ENCODE measurements around the gene PAM. TPM values are rescaled to one million over a fixed set of nuclear protein-coding genes. Genes with fewer than 3 reads are reported as not detected.
A peak's percentile ranks its signal among the peaks of the same experiment; 100 is the strongest.

PAM gene
- total and polyA plus RNA-seq, 7 experiments from 2014 or later, result 10.3 to 36.6 (median 13.6) TPM

DNA sequence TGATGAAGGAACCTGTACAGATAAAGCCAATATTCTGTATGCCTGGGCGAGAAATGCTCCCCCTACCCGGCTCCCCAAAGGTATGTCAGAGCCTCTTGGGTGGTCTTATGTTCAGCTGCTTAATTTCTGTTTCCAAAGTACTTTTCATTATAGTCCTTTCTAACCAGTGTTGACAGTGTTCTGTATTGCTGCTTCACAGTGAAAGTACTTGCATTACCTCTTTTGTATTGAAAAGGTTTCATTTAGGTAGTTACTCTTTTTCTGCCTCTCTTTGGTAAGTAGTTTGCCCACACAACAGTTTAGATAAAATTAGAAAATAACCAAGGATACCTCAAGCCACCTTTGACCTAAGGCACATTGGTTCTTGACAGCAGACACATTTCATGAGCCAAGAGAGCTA lies 169.9 kb downstream of the PAM start:
- ATAC-seq (no peak), DNase-seq (no peak)
- H3K27ac Mint-ChIP-seq, result no peak overlapping the region
- H3K27me3 ChIP-seq (ENCODE audit: control insufficient read depth in 2 of 2, insufficient read depth in 2 of 2, low read length in 2 of 2), result no peaks in the 10 kb centered on the region
- no peaks in the 10 kb centered on the region for H3K4me1 ChIP-seq (ENCODE audit: control insufficient read depth in 2 of 2, insufficient read depth in 2 of 2, low read length in 2 of 2)
- POLR2A ChIA-PET, result no interaction called here
- H3K36me3 ChIP-seq (ENCODE audit: control insufficient read depth in 2 of 3, insufficient read depth in 3 of 3, low read length in 3 of 3), result peaks cover 0 to 4% (median 0%) of the 10 kb centered on the region in 3 experiments
- H3K27me3 Mint-ChIP-seq, result no peaks in the 10 kb centered on the region
- peaks cover 0 to 19% (median 0%) of the 10 kb centered on the region in 5 donors for H3K36me3 Mint-ChIP-seq
- no peak overlapping the region for H3K4me3 Mint-ChIP-seq
- H3K4me3 ChIP-seq (ENCODE audit: low read length), result no peak overlapping the region
- H3K9me3 ChIP-seq (ENCODE audit: control insufficient read depth in 2 of 3, low read length in 3 of 3), result no peaks in the 10 kb centered on the region
- intact Hi-C loops (cut with micrococcal nuclease), result no loop called here
- H3K27ac ChIP-seq (ENCODE audit: low read depth, low read length), result no peak overlapping the region
- CTCF ChIA-PET, result no interaction called here
- peaks cover 0 to 2% (median 0%) of the 10 kb centered on the region in 7 donors for H3K4me1 Mint-ChIP-seq
- H3K9me3 Mint-ChIP-seq, result no peaks in the 10 kb centered on the region

DNA sequence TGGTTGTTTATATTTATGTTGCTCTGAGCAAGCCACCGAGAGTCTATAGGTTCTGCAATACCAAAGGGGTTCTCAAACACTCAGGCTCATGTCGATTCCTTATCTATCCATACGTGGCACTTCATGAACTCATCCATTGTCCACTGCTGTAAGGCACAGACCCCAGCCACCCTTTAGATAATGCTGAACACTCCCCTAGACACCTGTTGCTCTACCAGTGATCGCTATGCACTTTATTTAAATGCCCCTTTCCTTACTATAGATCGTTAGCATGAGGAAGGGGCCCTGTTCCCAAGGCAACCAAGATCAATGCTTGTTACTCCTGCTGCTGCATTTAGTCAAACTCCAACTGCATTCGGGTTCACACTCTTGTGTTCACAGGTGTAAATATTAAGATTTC lies 171.9 kb downstream of the PAM start:
- Mint-ChIP-seq H3K4me1 (peaks cover 0 to 2% (median 0%) of the 10 kb centered on the region in 7 donors), H3K36me3 (peaks cover 0 to 18% (median 0%) of the 10 kb centered on the region in 5 donors), H3K4me3 (no peak overlapping the region), H3K27ac (no peak overlapping the region), H3K27me3 (no peaks in the 10 kb centered on the region), H3K9me3 (no peaks in the 10 kb centered on the region)
- Histone ChIP-seq H3K4me1 (ENCODE audit: control insufficient read depth in 2 of 2, insufficient read depth in 2 of 2, low read length in 2 of 2) (no peaks in the 10 kb centered on the region), H3K27me3 (ENCODE audit: control insufficient read depth in 2 of 2, insufficient read depth in 2 of 2, low read length in 2 of 2) (no peaks in the 10 kb centered on the region), H3K4me3 (ENCODE audit: low read length) (no peak overlapping the region), H3K27ac (ENCODE audit: low read depth, low read length) (no peak overlapping the region), H3K36me3 (ENCODE audit: control insufficient read depth in 2 of 3, insufficient read depth in 3 of 3, low read length in 3 of 3) (peaks cover 0 to 4% (median 0%) of the 10 kb centered on the region in 3 experiments), H3K9me3 (ENCODE audit: control insufficient read depth in 2 of 3, low read length in 3 of 3) (no peaks in the 10 kb centered on the region)
- intact Hi-C loops (cut with micrococcal nuclease), result no loop called here
- CTCF ChIA-PET, result no interaction called here
- no peak for ATAC-seq
- POLR2A ChIA-PET, result no interaction called here
- no peak for DNase-seq

DNA sequence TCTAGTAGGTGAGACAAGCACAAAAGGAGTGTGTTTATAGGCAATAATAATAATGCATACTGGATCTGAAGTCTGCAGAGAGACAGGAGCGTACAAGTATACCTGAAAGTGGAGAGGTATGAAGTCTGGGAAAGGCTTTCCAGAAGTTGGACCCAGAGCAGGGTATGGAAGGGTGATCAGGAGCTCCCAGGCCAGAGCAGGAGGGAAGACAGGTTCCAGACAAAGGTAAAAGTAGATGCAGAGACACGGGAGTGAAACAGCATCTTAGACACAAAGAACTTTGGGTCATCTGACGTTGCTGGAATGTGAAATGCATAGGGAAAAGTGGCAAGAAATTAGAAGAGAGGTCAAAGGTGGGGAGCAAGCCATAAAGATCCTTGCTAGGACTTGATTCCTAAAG lies 175.1 kb downstream of the PAM start:
- H3K36me3 ChIP-seq (ENCODE audit: control insufficient read depth in 2 of 3, insufficient read depth in 3 of 3, low read length in 3 of 3), result peaks cover 0 to under 1% (median 0%) of the 10 kb centered on the region in 3 experiments
- peak overlapping the region in 1 of 9 donors; percentile 16 for H3K27ac Mint-ChIP-seq
- ATAC-seq, result no peak
- H3K9me3 Mint-ChIP-seq, result no peaks in the 10 kb centered on the region
- H3K4me3 ChIP-seq (ENCODE audit: low read length), result no peak overlapping the region
- CTCF ChIA-PET, result no interaction called here
- peaks cover 0 to 17% (median 0%) of the 10 kb centered on the region in 5 donors for H3K36me3 Mint-ChIP-seq
- H3K4me1 Mint-ChIP-seq, result peaks cover 0 to 2% (median 0%) of the 10 kb centered on the region in 7 donors
- POLR2A ChIA-PET, result no interaction called here
- H3K27me3 ChIP-seq (ENCODE audit: control insufficient read depth in 2 of 2, insufficient read depth in 2 of 2, low read length in 2 of 2), result no peaks in the 10 kb centered on the region
- DNase-seq, result no peak
- no peaks in the 10 kb centered on the region for H3K9me3 ChIP-seq (ENCODE audit: control insufficient read depth in 2 of 3, low read length in 3 of 3)
- no peaks in the 10 kb centered on the region for H3K4me1 ChIP-seq (ENCODE audit: control insufficient read depth in 2 of 2, insufficient read depth in 2 of 2, low read length in 2 of 2)
- intact Hi-C loops (cut with micrococcal nuclease), result no loop called here
- no peak overlapping the region for H3K4me3 Mint-ChIP-seq
- H3K27me3 Mint-ChIP-seq, result no peaks in the 10 kb centered on the region
- H3K27ac ChIP-seq (ENCODE audit: low read depth, low read length), result no peak overlapping the region

DNA sequence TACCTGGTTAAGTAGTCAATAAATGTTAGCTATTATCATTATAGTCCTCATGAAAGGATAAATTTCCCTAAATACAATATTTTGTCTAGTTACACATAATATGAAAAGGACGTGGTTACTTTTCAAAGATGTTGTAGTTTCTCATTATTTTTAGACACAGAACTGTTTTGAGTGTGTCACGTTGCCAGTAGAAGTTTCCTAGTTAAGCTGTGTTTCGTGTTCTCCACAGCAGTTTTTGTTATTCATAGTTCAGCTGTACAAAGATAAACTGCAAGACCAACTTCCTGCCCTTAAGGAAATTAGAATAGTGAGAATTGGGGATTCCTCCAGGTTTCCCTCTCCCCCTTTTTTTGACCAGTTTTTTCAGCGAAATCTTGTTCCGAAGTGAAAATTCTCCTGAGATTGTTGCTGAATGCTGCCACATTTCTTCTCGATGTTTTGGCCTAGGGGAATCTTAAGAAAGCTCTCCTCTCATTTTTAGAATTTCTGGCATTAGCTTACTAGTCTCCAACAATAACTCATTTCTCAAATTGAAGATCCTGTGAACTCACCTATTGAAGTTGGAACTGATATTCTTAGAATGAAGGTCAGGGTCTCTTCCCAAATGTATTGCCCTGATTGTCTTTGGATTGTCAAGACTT lies 176.1 kb downstream of the PAM start:
- Mint-ChIP-seq H3K4me3 (no peak overlapping the region), H3K27me3 (no peaks in the 10 kb centered on the region), H3K4me1 (peaks cover 0 to 2% (median 0%) of the 10 kb centered on the region in 7 donors), H3K9me3 (no peaks in the 10 kb centered on the region), H3K27ac (no peak overlapping the region), H3K36me3 (peaks cover 0 to 12% (median 0%) of the 10 kb centered on the region in 5 donors)
- ATAC-seq (no peak), DNase-seq (no peak)
- no peaks in the 10 kb centered on the region for H3K36me3 ChIP-seq (ENCODE audit: control insufficient read depth in 2 of 3, insufficient read depth in 3 of 3, low read length in 3 of 3)
- intact Hi-C loops (cut with micrococcal nuclease), result no loop called here
- CTCF ChIA-PET, result no interaction called here
- no peaks in the 10 kb centered on the region for H3K27me3 ChIP-seq (ENCODE audit: control insufficient read depth in 2 of 2, insufficient read depth in 2 of 2, low read length in 2 of 2)
- no peak overlapping the region for H3K4me3 ChIP-seq (ENCODE audit: low read length)
- H3K4me1 ChIP-seq (ENCODE audit: control insufficient read depth in 2 of 2, insufficient read depth in 2 of 2, low read length in 2 of 2), result no peaks in the 10 kb centered on the region
- no peaks in the 10 kb centered on the region for H3K9me3 ChIP-seq (ENCODE audit: control insufficient read depth in 2 of 3, low read length in 3 of 3)
- no peak overlapping the region for H3K27ac ChIP-seq (ENCODE audit: low read depth, low read length)
- POLR2A ChIA-PET, result no interaction called here

DNA sequence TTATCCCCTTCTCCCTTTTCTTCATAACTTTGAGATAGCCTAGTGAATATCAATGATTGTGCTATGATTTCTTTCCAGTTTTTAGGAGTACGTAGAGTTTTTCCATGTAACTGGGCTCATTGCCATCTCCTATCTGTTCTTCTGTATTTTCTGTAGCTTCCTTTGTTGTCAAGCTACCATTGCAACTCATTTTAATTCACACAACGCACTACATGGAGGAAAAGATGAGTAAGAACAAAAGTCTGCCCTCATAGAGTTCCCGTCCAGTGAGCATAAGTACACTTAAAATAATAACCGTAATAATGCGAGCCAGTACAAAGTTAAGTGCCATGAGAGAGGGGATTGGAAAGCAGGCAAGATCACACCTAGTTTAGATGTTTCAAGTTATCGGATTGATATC lies 177.7 kb downstream of the PAM start:
- peaks cover 0 to 6% (median 0%) of the 10 kb centered on the region in 5 donors for H3K36me3 Mint-ChIP-seq
- H3K4me1 Mint-ChIP-seq, result peaks cover 0 to 2% (median 0%) of the 10 kb centered on the region in 7 donors
- Histone ChIP-seq H3K4me1 (ENCODE audit: control insufficient read depth in 2 of 2, insufficient read depth in 2 of 2, low read length in 2 of 2) (no peaks in the 10 kb centered on the region), H3K9me3 (ENCODE audit: control insufficient read depth in 2 of 3, low read length in 3 of 3) (no peaks in the 10 kb centered on the region), H3K27me3 (ENCODE audit: control insufficient read depth in 2 of 2, insufficient read depth in 2 of 2, low read length in 2 of 2) (no peaks in the 10 kb centered on the region), H3K27ac (ENCODE audit: low read depth, low read length) (no peak overlapping the region), H3K4me3 (ENCODE audit: low read length) (no peak overlapping the region), H3K36me3 (ENCODE audit: control insufficient read depth in 2 of 3, insufficient read depth in 3 of 3, low read length in 3 of 3) (no peaks in the 10 kb centered on the region)
- H3K27ac Mint-ChIP-seq, result no peak overlapping the region
- CTCF ChIA-PET, result no interaction called here
- H3K9me3 Mint-ChIP-seq, result no peaks in the 10 kb centered on the region
- intact Hi-C loops (cut with micrococcal nuclease), result no loop called here
- no peaks in the 10 kb centered on the region for H3K27me3 Mint-ChIP-seq
- DNase-seq (no peak), ATAC-seq (no peak)
- POLR2A ChIA-PET, result no interaction called here
- H3K4me3 Mint-ChIP-seq, result no peak overlapping the region

DNA sequence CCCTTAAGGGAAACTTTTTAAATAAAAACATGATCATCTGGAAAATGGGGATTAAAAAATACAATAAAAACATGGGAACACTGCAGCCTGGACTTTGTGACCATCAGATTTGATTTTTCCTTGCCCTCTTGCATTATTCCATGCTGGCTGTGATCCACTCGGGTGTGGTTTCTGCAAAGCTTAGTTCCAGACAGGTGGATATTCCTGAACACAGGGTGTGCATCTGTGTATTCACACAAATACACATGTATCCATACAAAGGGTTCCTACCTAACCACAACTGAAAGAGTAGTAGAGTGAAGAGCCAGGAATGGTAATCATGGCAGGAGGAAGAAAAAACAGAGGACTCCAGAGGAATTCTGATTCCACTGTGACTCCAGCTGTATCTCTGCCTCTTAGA lies 178.2 kb downstream of the PAM start:
- Histone ChIP-seq H3K27ac (ENCODE audit: low read depth, low read length) (no peak overlapping the region), H3K36me3 (ENCODE audit: control insufficient read depth in 2 of 3, insufficient read depth in 3 of 3, low read length in 3 of 3) (no peaks in the 10 kb centered on the region), H3K9me3 (ENCODE audit: control insufficient read depth in 2 of 3, low read length in 3 of 3) (no peaks in the 10 kb centered on the region), H3K4me1 (ENCODE audit: control insufficient read depth in 2 of 2, insufficient read depth in 2 of 2, low read length in 2 of 2) (no peaks in the 10 kb centered on the region), H3K27me3 (ENCODE audit: control insufficient read depth in 2 of 2, insufficient read depth in 2 of 2, low read length in 2 of 2) (no peaks in the 10 kb centered on the region), H3K4me3 (ENCODE audit: low read length) (no peak overlapping the region)
- Mint-ChIP-seq H3K4me3 (no peak overlapping the region), H3K27me3 (no peaks in the 10 kb centered on the region), H3K4me1 (peaks cover 0 to 2% (median 0%) of the 10 kb centered on the region in 7 donors), H3K27ac (no peak overlapping the region), H3K36me3 (peaks cover 0 to 6% (median 0%) of the 10 kb centered on the region in 5 donors), H3K9me3 (no peaks in the 10 kb centered on the region)
- ChIA-PET POLR2A (no interaction called here), CTCF (no interaction called here)
- ATAC-seq (no peak), DNase-seq (no peak)
- intact Hi-C loops (cut with micrococcal nuclease), result no loop called here

DNA sequence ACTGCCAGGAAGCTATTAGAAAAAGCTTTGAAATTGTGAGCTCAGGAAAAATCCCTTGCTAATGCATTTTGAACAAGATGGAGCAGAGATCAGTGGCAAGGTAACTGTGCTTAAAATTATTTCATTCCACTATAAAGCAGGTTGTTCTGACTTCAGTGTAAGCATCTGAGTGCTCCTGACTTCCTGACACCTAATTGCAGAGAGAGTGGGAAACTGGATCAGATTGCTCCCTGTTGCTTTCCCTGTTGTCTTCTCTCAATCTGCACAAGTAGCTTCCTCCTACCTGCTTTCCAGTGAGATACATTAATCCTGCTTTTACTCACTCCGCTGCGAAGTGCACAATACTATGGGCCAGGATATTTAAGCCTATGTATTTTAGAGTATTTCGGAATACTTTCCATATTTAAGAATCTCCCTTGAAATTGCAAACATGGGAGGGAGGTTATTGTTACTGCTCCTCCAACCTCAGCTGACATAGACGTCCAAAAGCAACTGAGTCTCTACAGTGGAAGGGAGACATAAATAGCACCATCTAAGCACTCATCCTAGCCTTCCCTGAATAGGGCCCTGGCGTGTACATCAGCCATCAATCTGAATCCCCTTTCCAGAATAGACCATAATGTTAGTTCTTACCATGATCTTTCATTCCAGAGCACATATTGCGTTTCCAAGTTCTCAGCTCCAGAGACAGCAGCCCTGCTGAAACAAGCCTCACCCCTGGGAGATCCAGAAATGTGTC lies 178.8 kb downstream of the PAM start:
- Histone ChIP-seq H3K27me3 (ENCODE audit: control insufficient read depth in 2 of 2, insufficient read depth in 2 of 2, low read length in 2 of 2) (no peaks in the 10 kb centered on the region), H3K4me3 (ENCODE audit: low read length) (no peak overlapping the region), H3K27ac (ENCODE audit: low read depth, low read length) (no peak overlapping the region), H3K9me3 (ENCODE audit: control insufficient read depth in 2 of 3, low read length in 3 of 3) (no peaks in the 10 kb centered on the region), H3K4me1 (ENCODE audit: control insufficient read depth in 2 of 2, insufficient read depth in 2 of 2, low read length in 2 of 2) (no peaks in the 10 kb centered on the region), H3K36me3 (ENCODE audit: control insufficient read depth in 2 of 3, insufficient read depth in 3 of 3, low read length in 3 of 3) (no peaks in the 10 kb centered on the region)
- intact Hi-C loops (cut with micrococcal nuclease), result no loop called here
- Mint-ChIP-seq H3K4me1 (peaks cover 0 to 2% (median 0%) of the 10 kb centered on the region in 7 donors), H3K4me3 (no peak overlapping the region), H3K36me3 (peaks cover 0 to 9% (median 0%) of the 10 kb centered on the region in 5 donors), H3K9me3 (no peaks in the 10 kb centered on the region), H3K27me3 (no peaks in the 10 kb centered on the region), H3K27ac (no peak overlapping the region)
- POLR2A ChIA-PET, result no interaction called here
- CTCF ChIA-PET, result no interaction called here
- no peak for ATAC-seq
- no peak for DNase-seq

Data from naive thymus-derived CD4-positive, alpha-beta T cell (primary cell).